Body of pancreas (tissue), 4 donors: ENCODE measurements around the gene NHLRC2. TPM values are rescaled to one million over a fixed set of nuclear protein-coding genes. Genes with fewer than 3 reads are reported as not detected.
A peak's percentile ranks its signal among the peaks of the same experiment; 100 is the strongest.

Source experiments
- ATAC-seq: fragments of 150-250 bp; one replicate; pipeline ENCODE4 v1.9.1; 2016
- DNase-seq, 4 donors: peaks; one replicate each; pipeline ENCODE4 v3.0.0-alpha.2; 2019
- H3K27ac ChIP-seq, 4 donors: fragments of 200-600 bp; sonication (generic); 1 replicate in 3 of 4; 2 replicates in 1 of 4; pipeline versions ENCODE4 v1.5.1 to v1.6.1; 2016 to 2019; ENCODE audit warnings: mild to moderate bottlenecking in 1 of 4, mixed read lengths in 1 of 4, moderate library complexity in 1 of 4
- H3K27me3 ChIP-seq, 2 donors: fragments of 200-600 bp; sonication (generic); one replicate each; pipeline ENCODE4 v1.6.0; 2016; ENCODE audit warnings: mild to moderate bottlenecking in 1 of 2
- H3K36me3 ChIP-seq, 2 donors: fragments of 200-600 bp; sonication (generic); replicated peaks in 1 of 2; 2 replicates each; pipeline ENCODE4 v1.5.1; 2016; ENCODE audit warnings: low read depth in 2 of 2; ENCODE audit not compliant: insufficient read depth in 1 of 2
- H3K4me1 ChIP-seq: fragments of 200-600 bp; sonication (generic); one replicate; pipeline ENCODE4 v1.6.0; 2016
- H3K4me3 ChIP-seq, 2 donors: fragments of 200-600 bp; sonication (generic); 1 replicate in 1 of 2; 2 replicates in 1 of 2; pipeline ENCODE4 v1.5.1; 2016 to 2019
- H3K9me3 ChIP-seq, 3 donors: fragments of 200-600 bp; sonication (generic); 1 replicate in 2 of 3; 2 replicates in 1 of 3; pipeline ENCODE4 v1.5.1; 2016
- POLR2A ChIP-seq, 3 donors: fragments of 450-650 bp; IDR thresholded peaks; one replicate each; pipeline ENCODE4 v1.6.1; 2016; ENCODE audit warnings: antibody characterized with exemption in 3 of 3, mild to moderate bottlenecking in 2 of 3
- WGBS, 2 donors: methylation state at CpG; one replicate each; pipeline ENCODE4 v1.1.5; 2017; 5-methylcytosine and 5-hydroxymethylcytosine counted together
- intact Hi-C: fragments of 100-400 bp; cut with DNase I; formaldehyde crosslinking; loops from one replicate; pipeline ENCODE4 v1.15.1; 2023
- total RNA-seq, 2 donors: library from RNA; depleted of rRNA; stranded (reverse); fragments of >200 nt; gene quantifications; one replicate each; pipeline ENCODE4 v1.1.0, GENCODE V29; 2016
- TF ChIP-seq, protein P1 (sequence below), 7 experiments: fragments of 450-650 bp in 4 of 7; fragments of 200-600 bp in 3 of 7; sonication (generic) in 3 of 7; IDR thresholded peaks; one replicate each; pipeline ENCODE4 v1.5.1; 2016 to 2019; ENCODE audit warnings: antibody characterized with exemption in 7 of 7

NHLRC2 gene
- total RNA-seq, 2 donors from 2014 or later, result 17.9 to 50.4 TPM

DNA sequence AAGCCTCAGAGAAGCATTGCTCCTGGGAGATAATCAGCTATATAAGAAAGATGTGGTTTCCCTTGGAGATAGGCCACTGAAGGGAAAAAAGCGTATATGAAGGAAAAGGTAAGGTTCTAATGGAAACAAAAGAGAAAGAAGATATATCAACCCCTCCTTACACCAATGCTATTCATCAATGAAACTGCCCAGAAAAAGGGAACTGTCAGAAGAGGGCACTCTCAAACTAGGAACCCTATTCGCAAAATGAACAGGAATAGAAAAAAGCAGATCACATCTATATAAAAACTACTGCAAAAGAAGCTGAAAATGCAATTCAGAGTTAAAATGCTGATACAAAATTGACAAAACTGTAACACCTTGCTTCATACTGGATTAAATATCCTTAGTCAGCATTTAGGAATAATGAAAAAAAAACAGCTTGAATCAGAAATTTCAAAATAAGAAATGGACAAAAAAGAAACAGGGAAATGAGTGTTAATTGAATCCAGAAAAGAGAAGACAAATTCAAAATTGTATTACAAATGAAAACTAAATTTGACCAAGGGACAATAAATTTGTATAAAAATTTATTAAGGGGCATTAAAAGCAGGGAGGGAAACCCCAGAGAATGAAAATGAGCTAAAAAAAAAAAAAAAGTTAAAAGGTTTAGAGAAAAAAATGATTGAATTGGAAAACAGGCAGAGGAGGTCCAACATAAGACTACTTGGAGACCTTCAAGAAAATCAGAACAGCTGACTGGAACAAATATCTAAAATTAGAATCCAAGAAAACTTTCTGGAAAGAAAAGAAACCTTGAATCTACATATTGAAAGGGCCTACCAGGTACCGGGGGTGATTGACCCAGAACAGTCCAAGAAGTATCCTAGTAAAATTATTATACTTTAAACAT, 17.9 kb downstream of the NHLRC2 start:
- ATAC-seq (no peak), DNase-seq (no peak)
- TF ChIP-seq POLR2A (IDR thresholded peaks at IDR 0.05), result no peak
- TF ChIP-seq, protein P1, sequence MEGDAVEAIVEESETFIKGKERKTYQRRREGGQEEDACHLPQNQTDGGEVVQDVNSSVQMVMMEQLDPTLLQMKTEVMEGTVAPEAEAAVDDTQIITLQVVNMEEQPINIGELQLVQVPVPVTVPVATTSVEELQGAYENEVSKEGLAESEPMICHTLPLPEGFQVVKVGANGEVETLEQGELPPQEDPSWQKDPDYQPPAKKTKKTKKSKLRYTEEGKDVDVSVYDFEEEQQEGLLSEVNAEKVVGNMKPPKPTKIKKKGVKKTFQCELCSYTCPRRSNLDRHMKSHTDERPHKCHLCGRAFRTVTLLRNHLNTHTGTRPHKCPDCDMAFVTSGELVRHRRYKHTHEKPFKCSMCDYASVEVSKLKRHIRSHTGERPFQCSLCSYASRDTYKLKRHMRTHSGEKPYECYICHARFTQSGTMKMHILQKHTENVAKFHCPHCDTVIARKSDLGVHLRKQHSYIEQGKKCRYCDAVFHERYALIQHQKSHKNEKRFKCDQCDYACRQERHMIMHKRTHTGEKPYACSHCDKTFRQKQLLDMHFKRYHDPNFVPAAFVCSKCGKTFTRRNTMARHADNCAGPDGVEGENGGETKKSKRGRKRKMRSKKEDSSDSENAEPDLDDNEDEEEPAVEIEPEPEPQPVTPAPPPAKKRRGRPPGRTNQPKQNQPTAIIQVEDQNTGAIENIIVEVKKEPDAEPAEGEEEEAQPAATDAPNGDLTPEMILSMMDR (IDR thresholded peaks at IDR 0.05), result no peak
- Histone ChIP-seq H3K27me3 (no peaks in the 10 kb centered on the region), H3K4me1 (peaks cover 19% of the 10 kb centered on the region), H3K27ac (no peak overlapping the region), H3K36me3 (no peaks in the 10 kb centered on the region), H3K9me3 (no peaks in the 10 kb centered on the region), H3K4me3 (no peak overlapping the region)
- WGBS, 2 donors, result 98 to 99% methylated on average over 3 of the region's 3 CpGs
- intact Hi-C loops, result no loop called here

DNA sequence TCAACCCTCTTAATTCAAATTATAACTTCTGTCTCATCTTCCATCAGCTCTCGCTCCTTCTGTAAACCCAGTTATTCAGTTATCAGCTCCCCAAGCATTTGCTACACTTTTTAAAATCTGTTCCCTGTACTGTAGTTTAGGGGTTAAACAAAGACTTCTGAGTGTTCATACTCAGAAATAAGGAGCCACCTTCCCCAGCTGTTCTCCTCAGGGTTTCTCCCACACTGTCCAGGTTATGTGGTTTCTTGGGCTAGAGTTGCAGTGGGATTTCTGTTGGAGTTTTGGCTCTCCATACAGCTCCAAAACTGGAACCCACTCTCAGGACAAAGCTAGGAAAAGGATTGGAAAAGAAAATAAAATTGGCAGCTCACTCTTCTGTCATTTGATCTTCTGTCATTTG, 20.8 kb downstream of the NHLRC2 start:
- TF ChIP-seq, protein P1 (IDR thresholded peaks at IDR 0.05), result no peak
- 26 to 42% methylated on average over 1 of the region's 1 CpG for WGBS, 2 donors

DNA sequence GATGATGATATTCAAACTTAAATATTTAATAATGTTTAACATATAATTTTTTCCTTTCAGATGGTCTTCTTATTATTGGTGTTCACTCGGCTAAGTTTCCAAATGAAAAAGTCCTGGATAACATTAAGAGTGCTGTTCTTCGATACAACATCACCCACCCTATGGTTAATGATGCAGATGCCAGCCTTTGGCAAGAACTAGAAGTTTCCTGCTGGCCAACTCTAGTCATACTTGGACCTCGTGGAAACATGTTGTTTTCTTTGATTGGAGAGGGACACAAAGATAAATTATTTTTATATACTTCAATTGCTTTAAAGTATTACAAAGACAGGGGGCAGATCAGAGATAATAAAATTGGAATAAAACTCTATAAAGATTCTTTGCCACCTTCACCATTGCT, 22.0 kb downstream of the NHLRC2 start:
- Histone ChIP-seq H3K27ac (no peak overlapping the region), H3K9me3 (no peaks in the 10 kb centered on the region), H3K4me3 (no peak overlapping the region), H3K36me3 (no peaks in the 10 kb centered on the region), H3K4me1 (peaks cover 19% of the 10 kb centered on the region), H3K27me3 (no peaks in the 10 kb centered on the region)
- WGBS, 2 donors, result 67 to 69% methylated on average over 3 of the region's 3 CpGs
- ATAC-seq (no peak), DNase-seq (no peak)
- no peak for TF ChIP-seq POLR2A (IDR thresholded peaks at IDR 0.05)
- TF ChIP-seq, protein P1 (IDR thresholded peaks at IDR 0.05), result no peak
- intact Hi-C loops, result no loop called here

More for the DNA sequence above, 20.8 kb downstream of the NHLRC2 start:
- no peak overlapping the region for H3K4me3 ChIP-seq
- intact Hi-C loops, result no loop called here
- DNase-seq (peak in 2 of 4 donors; percentile 26 to 60), ATAC-seq (peak; percentile 52)
- no peaks in the 10 kb centered on the region for H3K36me3 ChIP-seq
- H3K27ac ChIP-seq, result peak overlapping the region; percentile 13 to 73 (median 52)
- H3K9me3 ChIP-seq, result no peaks in the 10 kb centered on the region
- H3K4me1 ChIP-seq, result peaks cover 19% of the 10 kb centered on the region
- no peaks in the 10 kb centered on the region for H3K27me3 ChIP-seq

DNA sequence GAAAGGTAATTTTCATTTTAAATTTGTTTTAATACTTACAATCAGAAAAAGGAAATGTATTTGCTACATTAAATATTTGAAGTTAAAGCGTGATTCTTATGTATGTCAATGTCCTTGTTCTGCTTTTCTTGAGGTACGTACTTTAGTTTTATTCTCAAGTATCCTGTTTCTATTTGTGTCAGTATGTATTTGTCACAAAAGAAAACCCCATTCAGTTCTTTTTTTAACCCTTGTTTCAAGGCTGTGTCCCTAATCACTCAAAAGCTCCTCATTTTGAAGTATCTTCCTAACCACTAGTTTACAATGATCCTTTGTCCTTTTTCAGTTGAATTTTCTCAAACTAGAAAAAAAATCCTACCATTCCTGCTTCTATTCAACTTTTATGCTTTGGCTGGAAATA, 25.2 kb downstream of the NHLRC2 start:
- Histone ChIP-seq H3K4me1 (peaks cover 12% of the 10 kb centered on the region), H3K4me3 (no peak overlapping the region), H3K9me3 (no peaks in the 10 kb centered on the region), H3K27ac (no peak overlapping the region), H3K27me3 (no peaks in the 10 kb centered on the region), H3K36me3 (no peaks in the 10 kb centered on the region)
- DNase-seq (no peak), ATAC-seq (no peak)
- intact Hi-C loops, result no loop called here
- 82 to 93% methylated on average over 2 of the region's 2 CpGs for WGBS, 2 donors
- TF ChIP-seq POLR2A (IDR thresholded peaks at IDR 0.05), result no peak
- TF ChIP-seq, protein P1 (IDR thresholded peaks at IDR 0.05), result no peak

DNA sequence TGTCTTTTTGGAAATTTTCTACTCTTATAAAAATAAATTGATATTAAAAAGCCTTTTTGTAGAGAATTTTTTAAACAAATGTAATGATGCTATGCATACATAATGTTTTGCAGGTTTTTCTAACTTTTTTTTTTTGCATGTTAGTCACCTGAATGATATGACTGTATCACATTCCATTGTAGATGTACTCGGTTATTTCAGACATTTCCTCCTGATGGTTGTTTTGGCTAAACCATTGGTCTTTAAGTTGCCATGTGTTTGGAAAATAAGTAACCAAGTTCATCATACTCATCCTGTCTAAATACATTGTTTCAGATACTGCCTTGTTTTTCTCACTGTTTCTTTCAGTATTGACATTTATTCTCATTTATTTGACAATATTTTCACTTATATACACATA, 25.8 kb downstream of the NHLRC2 start:
- intact Hi-C loops, result no loop called here
- H3K4me3 ChIP-seq, result no peak overlapping the region
- H3K27ac ChIP-seq, result no peak overlapping the region
- no peaks in the 10 kb centered on the region for H3K9me3 ChIP-seq
- H3K36me3 ChIP-seq, result no peaks in the 10 kb centered on the region
- no peaks in the 10 kb centered on the region for H3K27me3 ChIP-seq
- WGBS, 2 donors, result 65 to 69% methylated on average over 1 of the region's 1 CpG
- ATAC-seq (no peak), DNase-seq (no peak)
- peaks cover 7% of the 10 kb centered on the region for H3K4me1 ChIP-seq
- TF ChIP-seq, protein P1 (IDR thresholded peaks at IDR 0.05), result no peak
- no peak for TF ChIP-seq POLR2A (IDR thresholded peaks at IDR 0.05)
